IPS DF 19.7 (cell line): ENCODE data around the gene CUX1.
"Not testable (repeated sequence)": the region's sequence is repeated elsewhere in the genome, so short reads cannot be mapped to it uniquely, and the experiment has no call there.

ENCODE experiments used
- DNase-seq: peaks from one replicate; pipeline ENCODE4 v3.0.0-alpha.2; 2013; ENCODE audit warnings: low read depth, low spot score

CUX1 gene

DNA sequence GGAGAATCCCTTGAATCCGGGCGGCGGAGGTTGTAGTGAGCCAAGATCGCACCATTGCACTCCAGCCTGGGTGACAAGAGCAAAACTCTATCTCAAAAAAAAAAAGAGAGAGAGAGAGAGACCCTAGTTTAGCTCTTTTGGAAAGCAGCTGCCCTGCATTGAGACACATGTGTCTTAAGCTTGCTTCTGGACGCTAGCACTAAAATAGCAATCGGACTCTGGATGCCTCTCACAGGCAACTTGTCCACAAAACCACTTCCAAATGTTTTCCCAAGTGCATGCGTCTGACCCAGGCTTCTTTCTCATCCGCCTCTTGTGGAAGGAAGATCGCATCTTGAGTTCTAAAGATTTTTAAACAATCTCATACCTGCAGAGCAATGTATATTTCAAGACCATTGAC, 182.7 kb downstream of the CUX1 start:
- DNase-seq = no peak

DNA sequence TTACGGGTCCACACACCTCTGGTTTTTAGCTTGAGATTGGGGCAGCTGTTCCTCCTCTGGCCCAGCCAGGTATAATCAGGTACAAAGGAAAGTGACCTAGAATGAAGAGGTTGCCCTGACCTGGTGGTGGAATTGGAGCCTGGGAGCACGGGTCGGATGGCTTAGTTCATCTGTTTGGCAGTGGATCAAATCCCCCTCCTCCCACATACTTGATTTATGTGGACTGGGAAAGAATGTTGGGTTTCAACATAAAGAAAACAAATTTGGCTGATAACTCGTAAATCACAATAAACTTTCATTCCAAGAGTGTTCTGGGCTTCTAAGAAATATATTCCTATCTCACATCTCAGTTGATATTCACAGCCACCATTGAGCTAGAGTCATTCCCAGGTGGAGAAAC, 186.8 kb downstream of the CUX1 start:
- no peak for DNase-seq

DNA sequence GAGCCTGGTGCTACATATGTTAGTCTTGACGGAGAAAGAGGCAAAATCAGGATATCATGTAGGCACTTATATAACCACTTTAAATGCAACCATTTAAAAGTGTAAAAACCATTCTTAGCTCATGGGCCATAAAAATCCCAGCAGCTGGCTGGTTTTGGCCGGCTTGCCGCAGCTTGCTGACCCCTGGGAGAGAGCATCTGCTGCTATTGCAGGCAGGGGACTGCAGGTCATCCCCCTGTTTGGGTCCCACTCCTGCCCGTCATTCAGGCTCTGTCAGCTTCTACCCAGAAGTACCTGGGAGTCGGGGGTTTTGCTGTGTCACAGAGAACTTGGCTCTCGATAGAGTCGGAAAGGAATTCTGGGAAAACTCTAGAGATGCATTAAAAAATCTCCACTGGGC, 187.4 kb downstream of the CUX1 start:
- no peak for DNase-seq

DNA sequence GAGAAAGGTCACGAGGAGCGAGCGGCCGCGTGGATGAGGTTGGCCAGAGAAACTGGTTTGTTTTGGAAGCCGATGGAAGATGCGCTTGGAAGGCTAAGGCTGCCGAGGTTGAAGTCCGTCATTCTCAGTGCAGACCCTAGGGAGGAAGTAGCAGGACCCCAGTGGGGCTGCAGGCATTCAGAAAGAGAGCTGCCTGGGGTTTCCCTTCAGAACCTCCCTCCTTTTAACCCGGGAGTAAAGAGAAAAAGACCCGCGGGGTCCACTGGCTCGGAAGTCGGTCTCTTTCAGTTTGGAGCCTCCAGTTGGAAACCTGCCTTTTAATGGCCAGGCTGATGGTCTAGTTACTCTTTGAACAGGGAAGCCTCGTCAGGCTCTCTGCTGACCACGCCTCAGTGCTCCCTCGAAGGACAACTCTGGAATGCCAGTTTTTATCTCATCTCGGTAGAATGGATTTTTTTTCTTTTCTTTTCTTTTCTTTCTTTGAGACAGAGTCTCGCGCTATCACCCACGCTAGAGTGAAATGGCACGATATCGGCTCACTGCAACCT, 188.6 kb downstream of the CUX1 start:
- no peak for DNase-seq

DNA sequence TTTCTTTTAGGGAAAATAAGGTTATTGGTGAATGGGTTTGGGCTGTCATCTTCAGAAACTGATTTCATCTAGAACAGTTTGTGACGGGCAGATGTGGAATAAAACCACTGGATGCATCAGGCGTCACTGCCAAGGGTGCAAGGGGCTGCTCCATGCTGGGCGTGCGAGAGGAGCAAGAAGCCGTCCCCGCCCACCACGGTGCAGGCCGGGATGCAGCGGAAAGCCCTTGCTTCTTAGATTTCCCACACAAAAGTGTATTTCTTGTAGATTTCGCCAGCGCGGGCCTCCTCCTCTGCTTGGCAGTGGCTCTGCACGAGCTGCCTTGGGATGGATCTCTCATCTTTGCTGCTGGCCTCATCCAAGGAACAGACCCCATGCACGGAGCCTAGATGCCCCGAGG, 189.3 kb downstream of the CUX1 start:
- no peak for DNase-seq

DNA sequence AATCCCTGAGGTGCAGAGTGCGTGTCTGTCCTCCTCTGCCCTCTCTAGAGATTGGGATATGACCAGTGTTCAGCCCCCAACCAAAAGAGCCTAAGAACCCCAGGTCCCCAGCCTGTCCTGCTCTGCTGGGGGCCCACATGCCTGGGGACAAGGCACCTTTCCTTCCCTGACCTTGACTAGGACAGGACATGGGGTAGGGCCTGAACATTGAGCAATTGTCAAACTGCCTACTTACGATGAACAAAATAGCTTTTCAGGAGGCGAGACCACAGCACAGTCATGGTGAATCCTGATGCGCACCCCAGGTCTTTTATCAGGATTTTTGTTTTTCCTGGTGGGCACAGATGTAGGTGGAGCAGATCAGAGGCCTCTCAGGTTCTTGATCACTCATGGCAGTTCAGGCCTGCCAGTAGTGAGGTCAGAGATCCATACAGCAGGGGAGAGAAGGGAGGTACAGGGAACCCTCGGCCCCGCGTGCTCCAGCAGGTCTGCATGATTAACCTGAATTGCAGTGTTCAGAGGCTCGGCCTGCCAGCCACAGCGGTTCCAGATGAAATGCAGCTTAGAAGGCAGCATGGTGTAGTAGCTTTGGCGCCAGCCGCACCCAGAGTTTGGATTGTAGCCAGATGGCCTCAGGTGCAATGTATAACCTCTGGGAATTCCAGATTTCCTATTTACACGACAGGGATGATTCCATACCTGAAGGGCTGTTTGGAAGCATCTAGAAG, 191.3 kb downstream of the CUX1 start:
- no peak for DNase-seq

DNA sequence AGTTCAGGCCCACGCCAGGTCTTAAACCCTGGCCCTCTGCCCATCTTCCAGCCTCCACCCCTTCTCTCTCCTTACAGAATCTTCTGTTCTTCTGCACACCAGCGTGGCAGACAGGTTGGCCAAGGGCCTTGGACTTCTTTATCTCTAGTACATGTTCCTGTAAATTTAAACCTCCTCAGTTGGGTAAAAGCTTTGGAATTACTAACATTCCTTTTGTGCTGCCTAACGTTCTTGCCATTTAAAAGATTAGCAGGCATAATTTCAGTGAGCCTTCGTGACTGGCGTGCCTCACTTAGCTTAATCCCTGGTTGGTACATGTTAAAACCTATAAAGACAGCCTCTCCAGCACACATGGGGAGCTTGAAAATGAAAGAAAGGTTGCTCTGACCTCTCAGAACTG, 192.2 kb downstream of the CUX1 start:
- DNase-seq = no peak

DNA sequence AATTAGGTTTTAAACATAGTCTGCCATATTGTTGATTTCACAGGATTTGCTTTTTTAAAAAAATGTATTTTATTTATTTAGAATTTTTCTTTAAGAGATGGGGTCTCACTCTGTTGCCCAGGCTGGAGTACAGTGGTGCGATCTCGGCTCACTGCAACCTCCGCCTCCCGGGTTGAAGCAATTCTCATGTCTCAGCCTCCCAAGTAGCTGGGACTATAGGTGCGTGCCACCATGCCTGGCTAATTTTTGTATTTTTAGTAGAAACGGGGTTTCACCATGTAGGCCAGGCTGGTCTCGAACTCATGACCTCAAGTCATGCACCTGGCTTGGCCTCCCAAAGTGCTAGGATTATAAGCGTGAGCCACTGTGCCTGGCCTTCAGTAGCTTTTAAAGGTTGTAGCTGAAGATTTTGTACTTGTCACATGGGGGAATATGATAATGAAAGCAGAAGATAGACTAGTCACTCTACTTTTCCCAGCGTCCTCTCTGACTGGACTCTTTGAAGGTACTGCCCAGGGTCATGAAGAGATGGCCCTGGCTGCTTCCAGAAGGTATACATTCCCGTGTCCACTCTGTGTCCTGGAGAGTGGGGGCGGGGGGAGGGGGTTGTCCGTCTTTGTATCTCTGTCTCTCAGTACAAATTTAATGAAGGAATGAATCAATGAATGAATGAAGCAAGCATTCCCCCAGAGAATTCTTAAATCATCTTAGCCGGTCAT, 194.8 kb downstream of the CUX1 start:
- not testable (repeated sequence) for DNase-seq

DNA sequence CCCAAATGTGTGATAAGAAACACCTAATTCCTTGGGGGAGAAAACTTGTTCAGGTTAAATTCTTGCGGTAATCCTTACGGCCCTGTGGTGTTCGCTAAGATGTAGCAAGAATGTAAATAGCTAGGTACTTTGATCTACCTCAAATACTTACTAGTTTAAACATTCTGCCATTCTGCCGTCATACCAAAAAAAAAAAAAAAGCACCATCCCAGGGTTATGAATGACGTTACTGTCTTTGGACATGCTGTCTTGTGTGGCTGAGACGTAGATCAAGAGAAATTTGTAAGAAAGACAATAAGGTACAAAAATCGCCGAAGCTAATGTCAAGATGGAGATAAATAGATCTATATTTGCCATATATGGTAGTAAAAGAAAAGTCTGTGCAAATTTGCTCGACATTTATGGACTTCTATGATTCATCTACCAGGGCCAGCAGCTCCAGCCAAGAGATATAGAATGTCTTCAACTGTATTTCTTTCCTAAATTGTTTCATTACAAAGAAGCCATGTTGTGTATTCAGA, 195.6 kb downstream of the CUX1 start:
- no peak for DNase-seq

DNA sequence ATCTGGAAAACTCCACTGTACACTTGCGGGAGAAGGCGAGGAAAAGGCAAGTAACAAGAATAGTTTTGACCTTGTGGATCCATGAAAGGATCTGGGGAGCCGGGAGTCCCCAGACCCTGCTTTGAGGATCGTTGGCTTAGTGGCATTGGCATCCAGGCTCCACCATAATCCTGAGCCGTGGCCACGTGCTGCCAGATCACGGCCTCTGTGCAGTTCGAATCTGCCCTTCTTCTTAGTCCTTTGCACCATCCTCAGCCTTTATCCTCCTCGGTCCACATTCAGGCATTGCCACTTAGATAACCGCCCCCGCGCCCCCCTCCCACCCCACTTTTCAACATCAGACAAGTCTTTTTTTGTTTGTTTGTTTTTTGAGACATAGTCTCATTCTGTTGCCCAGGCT, 201.4 kb downstream of the CUX1 start:
- no peak for DNase-seq

DNA sequence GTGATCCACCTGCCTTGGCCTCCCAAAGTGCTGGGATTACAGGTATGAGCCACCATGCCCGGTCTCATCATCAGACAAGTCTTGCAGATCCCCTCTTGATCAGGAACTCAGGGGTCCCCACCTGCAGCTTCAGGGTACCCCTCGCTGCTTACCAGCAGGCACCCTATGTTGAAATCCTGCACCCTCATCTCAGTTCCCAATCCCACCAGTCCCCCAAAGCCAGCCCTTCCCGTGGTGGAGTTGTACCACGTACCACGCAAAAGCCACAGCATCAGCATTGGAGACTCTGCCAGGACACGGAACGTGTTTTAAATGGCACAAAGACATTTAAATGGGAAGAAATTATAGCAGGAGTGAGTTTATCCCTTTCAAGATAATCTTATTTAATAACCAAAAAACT, 202.0 kb downstream of the CUX1 start:
- no peak for DNase-seq

DNA sequence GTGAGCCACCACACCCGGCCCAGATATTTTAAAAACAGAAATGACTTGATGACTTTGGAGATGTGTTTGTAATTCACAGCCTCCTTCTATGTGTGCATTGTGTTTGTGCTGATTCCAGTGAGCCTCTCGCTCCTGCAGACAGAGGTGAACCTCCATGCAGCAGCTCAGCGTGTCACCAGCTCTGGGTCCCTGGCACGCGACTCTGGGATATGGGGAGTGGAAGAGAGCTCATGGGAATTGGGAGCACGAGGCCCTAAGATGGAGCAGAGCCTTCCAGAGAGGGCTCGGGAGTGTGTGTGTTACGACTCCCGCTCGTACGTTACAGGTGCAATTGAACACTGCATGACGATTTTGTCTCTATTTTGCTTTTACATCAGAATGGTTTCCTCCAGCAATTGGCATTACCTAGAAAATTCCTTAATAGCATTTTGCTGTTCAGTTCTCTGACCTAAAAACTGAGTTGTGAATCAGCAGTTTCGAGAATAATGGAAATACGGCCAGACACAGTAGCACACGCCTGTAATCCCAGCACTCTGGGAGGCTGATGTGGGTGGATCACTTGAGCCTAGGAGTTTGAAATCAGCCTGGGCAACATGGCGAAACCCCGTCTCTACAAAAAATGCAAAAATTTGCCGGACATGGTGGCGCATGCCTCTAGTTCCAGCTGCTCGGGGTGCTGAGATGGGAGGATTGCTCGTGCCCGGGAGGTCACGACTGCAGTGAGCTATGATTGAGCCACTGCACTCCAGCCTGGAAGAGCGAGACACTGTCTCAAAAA, 204.6 kb downstream of the CUX1 start:
- no peak for DNase-seq

DNA sequence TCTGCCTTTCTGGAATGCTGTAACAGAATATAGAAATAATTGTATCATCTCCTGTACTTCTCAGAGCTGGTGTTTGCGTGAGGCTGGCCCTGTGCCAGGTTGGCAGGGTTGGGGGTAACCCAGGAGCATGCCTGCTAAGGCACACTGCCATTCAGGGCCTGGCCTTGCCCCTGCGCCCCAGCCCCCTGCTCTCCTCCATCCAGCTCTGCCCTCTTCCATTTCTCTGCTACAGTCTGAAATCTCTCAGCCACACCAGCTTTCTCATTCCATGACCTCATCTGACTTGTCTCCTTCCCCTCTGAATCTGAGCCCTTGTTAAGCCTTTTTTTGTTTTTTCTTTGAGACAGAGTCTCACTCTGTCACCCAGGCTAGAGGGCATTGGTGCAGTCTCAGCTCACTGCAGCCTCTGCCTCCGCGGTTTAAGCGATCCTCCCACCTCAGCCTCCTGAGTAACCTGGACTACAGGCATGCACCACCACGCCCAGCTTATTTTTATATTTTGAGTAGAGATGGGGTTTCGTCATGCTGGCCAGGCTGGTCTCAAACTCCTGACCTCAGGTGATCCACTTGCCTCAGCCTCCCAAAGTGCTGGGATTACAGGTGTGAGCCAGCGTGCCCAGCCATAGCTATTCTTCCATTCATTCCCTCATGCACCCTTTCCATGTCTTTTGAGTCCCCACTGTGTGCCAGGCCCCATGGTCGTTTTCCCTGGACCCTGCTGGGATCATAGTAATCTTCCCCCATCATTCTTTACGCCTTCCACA, 206.8 kb downstream of the CUX1 start:
- no peak for DNase-seq

DNA sequence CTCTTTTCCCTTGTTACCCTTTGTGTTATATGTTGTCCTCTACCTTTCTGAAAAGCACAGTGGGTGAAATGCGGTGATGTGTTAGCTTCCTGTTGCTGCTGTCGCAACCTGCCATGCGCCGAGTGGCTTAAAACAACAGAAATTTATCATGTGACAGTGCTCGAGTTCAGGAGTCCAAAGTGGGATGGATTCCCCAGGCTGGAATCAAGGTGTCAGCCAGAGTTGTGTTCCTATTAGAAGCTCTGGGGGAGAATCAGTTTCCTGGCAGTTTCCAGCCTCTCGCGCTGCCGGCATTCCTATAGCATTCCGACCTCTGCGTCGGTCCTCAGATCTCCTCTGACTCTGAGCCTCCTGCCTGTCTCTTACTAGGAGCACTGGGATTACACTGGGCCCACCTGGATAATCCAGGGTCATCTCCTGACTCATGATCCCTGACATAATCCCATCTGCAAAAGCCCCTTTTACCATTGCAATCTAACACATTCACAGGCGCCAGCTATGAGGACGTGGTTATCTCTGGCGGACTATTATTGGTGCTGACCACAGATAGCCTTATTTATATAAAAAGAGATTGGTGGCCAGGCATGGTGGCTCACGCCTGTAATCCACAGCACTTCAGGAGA, 207.5 kb downstream of the CUX1 start:
- DNase-seq = no peak

DNA sequence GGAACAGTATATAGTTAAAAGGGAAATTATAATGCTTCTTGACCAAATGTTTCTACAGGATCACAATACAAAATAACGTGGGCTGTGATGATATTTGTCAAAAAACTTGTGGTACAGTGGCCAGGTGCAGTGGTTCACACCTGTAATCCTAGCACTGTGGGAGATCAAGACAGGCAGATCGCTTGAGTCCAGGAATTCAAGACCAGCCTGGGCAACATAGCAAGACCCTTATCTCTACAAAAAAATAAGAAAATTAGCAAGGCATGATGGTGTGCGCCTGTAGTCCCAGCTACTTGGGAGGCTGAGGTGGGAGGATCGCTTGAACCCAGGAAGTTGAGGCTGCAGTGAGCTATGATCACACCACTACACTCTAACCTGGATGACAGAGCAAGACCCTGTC, 208.4 kb downstream of the CUX1 start:
- DNase-seq = not testable (repeated sequence)

DNA sequence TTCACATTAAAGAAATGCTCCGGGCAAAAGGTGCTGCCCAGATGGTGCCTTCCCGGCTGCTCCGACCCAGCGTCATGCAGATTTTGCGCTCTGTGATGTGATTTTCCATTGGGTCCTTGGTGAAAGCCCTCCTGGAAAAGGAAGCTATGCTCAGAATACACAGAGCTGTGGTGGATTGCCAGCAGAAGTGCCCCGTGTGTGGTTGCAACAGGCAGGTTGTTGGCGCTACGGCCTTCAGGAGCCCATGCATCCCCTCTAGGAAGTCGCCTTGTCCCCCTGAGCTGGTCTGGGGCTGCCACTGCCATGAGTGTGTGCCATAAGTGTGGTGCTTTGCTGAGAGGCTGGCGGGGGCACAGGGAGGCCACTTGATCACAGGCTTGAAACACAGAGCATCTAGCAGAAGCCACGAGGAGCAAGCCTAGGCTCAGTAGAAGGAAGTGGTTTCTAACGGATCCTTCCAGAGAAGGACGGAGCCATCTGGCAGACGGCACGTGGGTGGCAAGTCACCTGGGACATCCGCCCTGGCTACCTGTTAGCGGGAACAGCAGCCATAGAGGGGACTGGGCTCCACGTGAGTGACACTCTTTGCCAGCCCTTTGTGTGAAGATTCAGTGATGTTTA, 210.9 kb downstream of the CUX1 start:
- DNase-seq = no peak

DNA sequence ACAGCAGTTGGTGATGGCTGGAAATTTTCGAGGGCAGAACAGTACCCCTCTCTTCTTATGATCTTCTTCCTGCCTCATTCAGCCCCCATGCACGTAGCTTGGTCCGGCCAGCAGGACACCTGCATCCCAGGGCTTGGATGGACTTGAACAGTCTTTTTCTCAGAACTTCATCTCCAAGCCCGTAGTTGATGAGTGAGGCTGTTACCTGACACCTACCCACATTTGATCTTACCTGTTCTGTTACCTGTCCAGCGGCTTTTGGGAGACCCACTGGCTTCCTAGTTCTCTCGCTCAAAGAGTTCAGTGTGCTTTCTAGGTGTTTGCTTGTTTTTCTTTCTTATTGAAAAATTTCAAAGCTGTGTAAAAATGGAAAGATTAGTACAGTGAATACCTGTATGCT, 212.2 kb downstream of the CUX1 start:
- no peak for DNase-seq

DNA sequence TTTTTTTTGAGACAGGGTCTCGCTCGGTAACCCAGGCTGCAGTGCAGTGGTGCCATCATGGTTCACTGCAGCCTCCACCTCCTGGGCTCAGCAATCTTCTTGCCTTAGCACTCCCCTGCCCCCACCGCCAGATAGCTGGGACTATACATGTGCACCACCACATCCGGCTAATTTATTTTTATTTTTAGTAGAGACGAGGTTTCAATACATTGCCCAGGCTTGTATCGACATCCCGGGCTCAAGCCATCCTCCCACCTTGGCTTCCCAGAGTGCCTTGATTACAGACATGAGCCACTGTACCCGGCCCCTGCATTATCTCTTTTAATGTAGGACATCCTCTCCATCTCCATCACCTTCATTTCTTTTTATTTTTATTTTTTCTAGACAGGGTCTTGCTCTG, 213.3 kb downstream of the CUX1 start:
- no peak for DNase-seq

DNA sequence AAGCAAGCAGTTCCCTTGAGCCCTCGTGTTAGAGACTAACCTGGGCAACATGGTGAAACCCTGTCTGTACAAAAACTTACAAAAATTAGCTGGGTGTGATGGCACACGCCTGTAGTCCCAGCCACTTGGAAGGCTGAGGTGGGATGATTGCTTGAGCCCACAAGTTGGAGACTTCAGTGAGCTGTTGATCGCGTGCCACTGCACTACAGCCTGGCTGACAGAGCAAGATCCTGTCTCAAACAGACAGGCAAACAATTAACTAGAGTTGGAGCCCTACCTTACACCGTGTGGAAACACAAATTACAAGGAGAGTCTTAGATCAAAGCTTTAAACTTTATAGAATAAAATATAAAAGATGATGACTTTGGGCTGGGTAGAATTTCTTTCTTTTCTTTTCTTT, 219.5 kb downstream of the CUX1 start:
- DNase-seq = no peak

DNA sequence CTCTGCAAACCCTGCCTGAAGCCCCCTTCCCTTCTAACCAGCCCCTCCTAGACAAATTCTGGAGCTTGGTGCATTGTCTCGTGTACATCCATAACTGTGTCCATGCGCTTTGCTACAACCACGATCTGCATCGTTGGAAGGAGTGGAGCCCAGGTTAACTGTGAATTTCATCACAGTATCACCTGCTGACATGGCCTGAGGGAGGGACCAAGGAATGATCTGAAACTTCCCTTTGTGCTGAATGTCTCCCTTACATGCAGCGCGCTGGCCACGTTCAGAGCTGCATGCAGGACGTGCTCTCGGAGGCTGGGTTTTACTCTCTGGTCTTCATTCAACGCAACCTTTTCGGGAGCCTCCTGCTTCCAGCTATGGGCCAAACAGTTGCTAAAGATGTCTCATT, 222.3 kb downstream of the CUX1 start:
- no peak for DNase-seq

DNA sequence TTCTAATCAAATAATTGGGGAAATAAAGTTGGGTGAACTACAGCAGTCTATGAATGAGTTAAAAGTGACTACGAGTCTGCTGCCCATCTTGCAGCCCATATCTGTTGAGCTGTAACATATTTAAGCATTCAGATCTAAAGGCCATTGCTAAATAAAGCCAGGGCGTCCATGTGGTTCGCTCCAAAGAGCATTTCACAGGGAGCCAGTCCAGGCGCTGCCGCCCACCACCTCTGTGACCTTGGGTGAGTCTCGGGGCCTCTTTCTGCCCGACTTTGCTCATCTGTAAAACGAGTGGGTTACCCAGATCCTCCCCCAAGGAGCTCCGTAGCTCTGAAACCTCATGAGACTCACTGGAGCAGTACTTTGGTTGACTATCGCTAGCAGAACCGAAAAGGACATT, 223.1 kb downstream of the CUX1 start:
- DNase-seq = no peak
